NAMALWA (cell line): ENCODE measurements around the gene TOX3.

Experiments used
- DNase-seq: peaks from one replicate; pipeline ENCODE4 v3.0.0-alpha.2; 2015; ENCODE audit warnings: low spot score

TOX3 gene

GRCh38 chr16:52451971-52452421 lies 94.9 kb downstream of the TOX3 start:
- DNase-seq: no peak

GRCh38 chr16:52450916-52451315 lies 96.0 kb downstream of the TOX3 start:
- DNase-seq: no peak

GRCh38 chr16:52450241-52450640 lies 96.7 kb downstream of the TOX3 start:
- no peak for DNase-seq

GRCh38 chr16:52446080-52446479 lies 100.9 kb downstream of the TOX3 start:
- no peak for DNase-seq

GRCh38 chr16:52441886-52442285 lies 105.1 kb downstream of the TOX3 start:
- DNase-seq: no peak

GRCh38 chr16:52440248-52440647 lies 106.7 kb downstream of the TOX3 start:
- no peak for DNase-seq

GRCh38 chr16:52439750-52440149 lies 107.2 kb downstream of the TOX3 start:
- DNase-seq: no peak

- no peak for DNase-seq
Measured at GRCh38 chr16:52439171-52439701, 107.7 kb downstream of the TOX3 start.

GRCh38 chr16:52437277-52437670 lies 109.7 kb downstream of the TOX3 start:
- no peak for DNase-seq

- no peak for DNase-seq
Measured at GRCh38 chr16:52436339-52437276, 110.3 kb downstream of the TOX3 start.

GRCh38 chr16:52434224-52434623 lies 112.7 kb downstream of the TOX3 start:
- no peak for DNase-seq

GRCh38 chr16:52433643-52434042 lies 113.3 kb downstream of the TOX3 start:
- no peak for DNase-seq

- DNase-seq: no peak
Measured at GRCh38 chr16:52424591-52424990, 122.4 kb downstream of the TOX3 start.

- DNase-seq: no peak
Measured at GRCh38 chr16:52422307-52422706, 124.6 kb downstream of the TOX3 start.

- DNase-seq: no peak
Measured at GRCh38 chr16:52418201-52418600, 128.7 kb downstream of the TOX3 start.

- DNase-seq: no peak
Measured at GRCh38 chr16:52416888-52417287, 130.1 kb downstream of the TOX3 start.

GRCh38 chr16:52411011-52411410 lies 135.9 kb downstream of the TOX3 start:
- DNase-seq: no peak

GRCh38 chr16:52408191-52408845 lies 138.6 kb downstream of the TOX3 start:
- DNase-seq: no peak

GRCh38 chr16:52407778-52408177 lies 139.2 kb downstream of the TOX3 start:
- DNase-seq: no peak

GRCh38 chr16:52405441-52405840 lies 141.5 kb downstream of the TOX3 start:
- DNase-seq: no peak

- DNase-seq: no peak
Measured at GRCh38 chr16:52404546-52404945, 142.4 kb downstream of the TOX3 start.

- no peak for DNase-seq
Measured at GRCh38 chr16:52399116-52399515, 147.8 kb downstream of the TOX3 start.

GRCh38 chr16:52398491-52398960 lies 148.4 kb downstream of the TOX3 start:
- no peak for DNase-seq
